DOHH2 (cell line): ENCODE data around the gene ADK.

Experiments used
- H3F3A ChIP-seq: fragments of 200-600 bp; sonication (generic), shearing (Covaris generic); 2 replicates; pipeline ENCODE4 v1.6.0; 2016; ENCODE audit warnings: antibody characterized with exemption, mild to moderate bottlenecking; ENCODE audit not compliant: control insufficient read depth, insufficient read depth
- H3K27ac ChIP-seq: fragments of 200-600 bp; sonication (generic); 2 replicates; pipeline ENCODE4 v1.5.1; 2014; ENCODE audit warnings: low read depth, mild to moderate bottlenecking, low read length, moderate library complexity
- H3K27me3 ChIP-seq: fragments of 200-600 bp; sonication (generic); 2 replicates; pipeline ENCODE4 v1.6.1; 2014; ENCODE audit warnings: mild to moderate bottlenecking, low read length, mixed read lengths; ENCODE audit not compliant: control insufficient read depth
- H3K36me3 ChIP-seq: fragments of 200-600 bp; sonication (generic); 2 replicates; pipeline ENCODE4 v1.6.1; 2014; ENCODE audit warnings: mild to moderate bottlenecking, low read length, moderate library complexity, mixed read lengths; ENCODE audit not compliant: control insufficient read depth
- H3K4me1 ChIP-seq: fragments of 200-600 bp; sonication (generic); 2 replicates; pipeline ENCODE4 v1.6.1; 2014; ENCODE audit warnings: mild to moderate bottlenecking, low read length, mixed read lengths; ENCODE audit not compliant: control insufficient read depth
- H3K4me2 ChIP-seq: fragments of 200-600 bp; sonication (generic); 2 replicates; pipeline ENCODE4 v1.6.0; 2014; ENCODE audit warnings: mild to moderate bottlenecking, low read length, moderate library complexity
- H3K4me3 ChIP-seq: fragments of 200-600 bp; sonication (generic); 2 replicates; pipeline ENCODE4 v1.5.1; 2014; ENCODE audit warnings: mild to moderate bottlenecking, low read length, mixed read lengths
- H3K79me2 ChIP-seq: fragments of 200-600 bp; sonication (generic); 2 replicates; pipeline ENCODE4 v1.6.1; 2014; ENCODE audit warnings: mild to moderate bottlenecking, low read length, mixed read lengths; ENCODE audit not compliant: control insufficient read depth
- H3K9me2 ChIP-seq: fragments of 200-600 bp; sonication (generic); replicated peaks from 2 replicates; pipeline ENCODE4 v1.6.1; 2014; ENCODE audit warnings: mild to moderate bottlenecking, low read length, mixed read lengths; ENCODE audit not compliant: control insufficient read depth
- H3K9me3 ChIP-seq: fragments of 200-600 bp; sonication (generic); 2 replicates; pipeline ENCODE4 v1.6.1; 2014; ENCODE audit warnings: antibody characterized with exemption, low read length, mixed read lengths; ENCODE audit not compliant: control insufficient read depth, insufficient read depth
- H4K20me1 ChIP-seq: fragments of 200-600 bp; sonication (generic); 2 replicates; pipeline ENCODE4 v1.6.0; 2014; ENCODE audit warnings: low read depth, mild to moderate bottlenecking, antibody characterized with exemption, low read length, moderate library complexity; ENCODE audit not compliant: control insufficient read depth, insufficient read depth
- CTCF ChIP-seq: fragments of 200-600 bp; sonication (generic); IDR thresholded peaks from one replicate; pipeline ENCODE4 v1.5.1; 2014; ENCODE audit warnings: antibody characterized with exemption, mild to moderate bottlenecking, low read depth, low read length; ENCODE audit not compliant: poor library complexity, severe bottlenecking
- EZH2phosphoT487 ChIP-seq: fragments of 200-600 bp; sonication (generic); IDR thresholded peaks from 2 replicates; pipeline ENCODE4 v1.6.1; 2017; ENCODE audit warnings: borderline replicate concordance, mild to moderate bottlenecking, antibody characterized with exemption, low read length, moderate library complexity, mixed read lengths

ADK gene

GRCh38 chr10:74434547-74434946 lies 283.5 kb downstream of the ADK start:
- no peaks in the 10 kb centered on the region for H3K27me3 ChIP-seq
- no peaks in the 10 kb centered on the region for H3K79me2 ChIP-seq
- no peak for TF ChIP-seq EZH2phosphoT487
- TF ChIP-seq CTCF: no peak
- H3K9me3 ChIP-seq: no peaks in the 10 kb centered on the region
- no peaks in the 10 kb centered on the region for H3F3A ChIP-seq
- no peak overlapping the region for H3K27ac ChIP-seq
- no peaks in the 10 kb centered on the region for H3K9me2 ChIP-seq
- no peak overlapping the region for H3K4me3 ChIP-seq
- H3K4me1 ChIP-seq: no peaks in the 10 kb centered on the region
- no peak overlapping the region for H3K4me2 ChIP-seq
- no peaks in the 10 kb centered on the region for H4K20me1 ChIP-seq
- no peaks in the 10 kb centered on the region for H3K36me3 ChIP-seq

GRCh38 chr10:74436523-74437170 lies 285.6 kb downstream of the ADK start:
- no peaks in the 10 kb centered on the region for H3K36me3 ChIP-seq
- H4K20me1 ChIP-seq: no peaks in the 10 kb centered on the region
- no peaks in the 10 kb centered on the region for H3K9me3 ChIP-seq
- H3K4me2 ChIP-seq: no peak overlapping the region
- no peaks in the 10 kb centered on the region for H3K27me3 ChIP-seq
- H3K79me2 ChIP-seq: no peaks in the 10 kb centered on the region
- no peaks in the 10 kb centered on the region for H3F3A ChIP-seq
- no peak overlapping the region for H3K27ac ChIP-seq
- TF ChIP-seq EZH2phosphoT487 (no peak), CTCF (no peak)
- no peaks in the 10 kb centered on the region for H3K9me2 ChIP-seq
- H3K4me3 ChIP-seq: no peak overlapping the region
- no peaks in the 10 kb centered on the region for H3K4me1 ChIP-seq

GRCh38 chr10:74437822-74438221 lies 286.8 kb downstream of the ADK start:
- Histone ChIP-seq H4K20me1 (no peaks in the 10 kb centered on the region), H3K4me1 (no peaks in the 10 kb centered on the region), H3K79me2 (no peaks in the 10 kb centered on the region), H3F3A (no peaks in the 10 kb centered on the region), H3K27ac (no peak overlapping the region), H3K4me3 (no peak overlapping the region), H3K4me2 (no peak overlapping the region), H3K36me3 (no peaks in the 10 kb centered on the region), H3K9me2 (no peaks in the 10 kb centered on the region), H3K9me3 (no peaks in the 10 kb centered on the region), H3K27me3 (no peaks in the 10 kb centered on the region)
- TF ChIP-seq CTCF (no peak), EZH2phosphoT487 (no peak)

- Histone ChIP-seq H3F3A (no peaks in the 10 kb centered on the region), H3K4me2 (no peak overlapping the region), H3K36me3 (no peaks in the 10 kb centered on the region), H3K4me1 (no peaks in the 10 kb centered on the region), H3K9me2 (no peaks in the 10 kb centered on the region), H3K4me3 (no peak overlapping the region), H4K20me1 (no peaks in the 10 kb centered on the region), H3K27me3 (no peaks in the 10 kb centered on the region), H3K27ac (no peak overlapping the region), H3K79me2 (no peaks in the 10 kb centered on the region), H3K9me3 (no peaks in the 10 kb centered on the region)
- no peak for TF ChIP-seq EZH2phosphoT487
- TF ChIP-seq CTCF: no peak
Observed at GRCh38 chr10:74439213-74439612, 288.2 kb downstream of the ADK start.
